ENCODE data around the gene BCAS3. TPM values are rescaled to one million over a fixed set of nuclear protein-coding genes. Genes with fewer than 3 reads are reported as not detected.

The BCAS3 gene
- total and polyA plus RNA-seq, 10 donors: 3.7 to 56.0 (median 42.3) TPM

DNA sequence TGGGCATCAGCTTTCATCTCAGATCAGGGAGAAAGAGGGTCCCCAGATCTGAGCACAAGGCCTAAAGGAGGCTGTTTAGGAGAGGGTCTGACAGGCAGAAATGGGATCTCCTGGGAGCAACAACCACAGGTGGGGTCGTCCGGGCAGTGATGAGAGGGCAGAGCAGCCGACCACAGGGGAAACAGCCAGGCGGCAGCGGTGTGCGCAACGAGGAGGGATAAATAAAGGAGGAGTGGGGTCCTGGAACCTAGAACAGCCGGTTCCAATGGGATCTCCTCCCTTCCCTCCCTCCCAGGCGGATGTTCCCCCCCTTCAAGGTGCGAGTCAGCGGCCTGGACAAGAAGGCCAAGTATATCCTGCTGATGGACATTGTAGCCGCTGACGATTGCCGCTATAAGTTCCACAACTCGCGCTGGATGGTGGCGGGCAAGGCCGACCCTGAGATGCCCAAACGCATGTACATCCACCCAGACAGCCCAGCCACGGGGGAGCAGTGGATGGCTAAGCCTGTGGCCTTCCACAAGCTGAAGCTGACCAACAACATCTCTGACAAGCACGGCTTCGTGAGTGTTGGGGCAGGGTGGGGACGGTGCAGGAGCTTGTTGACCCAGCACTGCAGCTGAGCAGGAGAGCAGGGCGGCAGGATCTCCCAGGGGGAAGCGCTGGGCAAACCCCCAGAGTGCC is 723.9 kb downstream of the BCAS3 start:
- no peak for DNase-seq
- TF ChIP-seq POLR2A (IDR thresholded peaks at IDR 0.05) (no peak), POLR2AphosphoS5 (IDR thresholded peaks at IDR 0.05) (peak in 2 of 3 donors; percentile 31 to 43)
- 10 to 15% (median 12%) methylated on average over 17 to 25 of the region's 25 CpGs for WGBS, 5 donors
- H3K27ac ChIP-seq: peak overlapping the region in 6 of 8 donors; percentile 44 to 84 (median 71)
- peaks cover 0 to 20% (median 0%) of the 10 kb centered on the region in 6 donors for H3K36me3 ChIP-seq
- H3K9me3 ChIP-seq: no peaks in the 10 kb centered on the region
- H3K4me1 ChIP-seq: peaks cover 48 to 94% (median 83%) of the 10 kb centered on the region in 6 donors
- intact Hi-C loops (cut with DNase I; ENCODE audit: low total_unique reads): no loop called here
- peak overlapping the region; percentile 3 to 69 (median 45) for H3K4me3 ChIP-seq
- peaks cover 41 to 100% (median 95%) of the 10 kb centered on the region in 7 donors for H3K27me3 ChIP-seq (replicated peaks in 1 of 7)

DNA sequence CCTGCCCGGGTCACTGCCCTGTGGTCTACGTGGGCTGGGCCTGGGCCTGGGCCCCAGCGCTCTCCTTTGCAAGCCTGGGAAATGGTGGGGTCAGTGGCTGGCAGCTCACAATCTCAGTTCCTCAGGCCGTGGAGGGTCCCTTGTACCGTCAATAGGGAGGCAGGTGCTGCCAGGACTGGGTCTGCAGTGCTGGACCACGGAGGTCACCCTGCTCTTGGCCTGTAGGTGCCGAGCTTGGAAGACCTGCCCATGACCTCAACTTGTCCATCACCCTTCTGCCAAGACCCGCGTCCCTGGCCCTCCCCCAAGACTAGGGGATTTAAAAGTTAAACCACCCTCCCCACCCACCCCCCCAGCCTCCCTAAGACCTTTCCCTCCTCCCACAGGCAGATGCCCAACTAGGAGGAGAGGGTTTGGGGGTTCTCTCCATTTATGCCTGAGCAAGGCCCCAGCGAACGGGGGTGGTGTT is 724.5 kb downstream of the BCAS3 start:
- H3K4me1 ChIP-seq: peaks cover 43 to 92% (median 78%) of the 10 kb centered on the region in 6 donors
- intact Hi-C loops (cut with DNase I; ENCODE audit: low total_unique reads): no loop called here
- peak overlapping the region in 7 of 8 donors; percentile 3 to 69 (median 46) for H3K4me3 ChIP-seq

DNA sequence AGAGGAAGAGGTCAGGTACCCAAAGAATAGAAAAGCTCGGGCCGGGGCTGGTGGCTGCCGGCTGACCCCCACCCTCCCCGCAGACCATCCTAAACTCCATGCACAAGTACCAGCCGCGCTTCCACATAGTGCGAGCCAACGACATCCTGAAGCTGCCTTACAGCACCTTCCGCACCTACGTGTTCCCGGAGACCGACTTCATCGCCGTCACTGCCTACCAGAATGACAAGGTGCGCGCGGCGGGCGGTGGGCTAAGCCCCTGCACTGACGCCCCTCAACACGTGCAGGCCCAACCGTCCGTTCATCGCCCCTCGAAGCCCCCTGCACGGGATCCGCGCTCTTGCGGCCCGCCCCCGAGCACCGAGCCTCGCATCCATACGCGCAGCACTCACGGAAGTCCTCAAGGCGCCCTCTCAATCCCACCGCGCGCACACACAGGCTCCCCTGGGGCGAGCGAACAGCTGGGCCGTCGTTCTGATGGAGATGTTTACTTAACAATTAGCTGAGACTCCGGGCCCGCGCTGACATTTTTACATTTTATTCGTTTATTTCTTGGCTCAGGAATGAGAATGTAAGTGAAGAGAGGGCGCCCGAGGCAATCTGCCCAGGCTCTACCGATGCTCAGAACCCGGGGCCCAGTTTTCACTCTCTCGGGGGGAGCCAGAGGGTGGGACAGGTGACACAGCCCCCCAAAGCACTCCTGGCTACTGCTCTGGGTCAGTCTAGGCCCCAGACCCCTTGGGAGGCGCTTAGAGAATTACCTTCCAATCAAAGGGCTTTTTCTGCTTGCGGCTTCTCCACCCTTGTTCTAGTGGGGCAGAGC is 725.5 kb downstream of the BCAS3 start:
- peak; percentile 66 for DNase-seq
- WGBS, 5 donors: 7 to 16% (median 10%) methylated on average over 47 to 55 of the region's 55 CpGs
- Histone ChIP-seq H3K4me1 (peaks cover 36 to 92% (median 74%) of the 10 kb centered on the region in 6 donors), H3K4me3 (peak overlapping the region in 7 of 8 donors; percentile 5 to 69 (median 46)), H3K9me3 (no peaks in the 10 kb centered on the region), H3K36me3 (peaks cover 0 to 31% (median 0%) of the 10 kb centered on the region in 6 donors), H3K27me3 (replicated peaks in 1 of 7) (peaks cover 31 to 100% (median 94%) of the 10 kb centered on the region in 7 donors), H3K27ac (peak overlapping the region in 5 of 8 donors; percentile 7 to 84 (median 47))
- intact Hi-C loops (cut with DNase I; ENCODE audit: low total_unique reads): no loop called here
- TF ChIP-seq, protein P1, sequence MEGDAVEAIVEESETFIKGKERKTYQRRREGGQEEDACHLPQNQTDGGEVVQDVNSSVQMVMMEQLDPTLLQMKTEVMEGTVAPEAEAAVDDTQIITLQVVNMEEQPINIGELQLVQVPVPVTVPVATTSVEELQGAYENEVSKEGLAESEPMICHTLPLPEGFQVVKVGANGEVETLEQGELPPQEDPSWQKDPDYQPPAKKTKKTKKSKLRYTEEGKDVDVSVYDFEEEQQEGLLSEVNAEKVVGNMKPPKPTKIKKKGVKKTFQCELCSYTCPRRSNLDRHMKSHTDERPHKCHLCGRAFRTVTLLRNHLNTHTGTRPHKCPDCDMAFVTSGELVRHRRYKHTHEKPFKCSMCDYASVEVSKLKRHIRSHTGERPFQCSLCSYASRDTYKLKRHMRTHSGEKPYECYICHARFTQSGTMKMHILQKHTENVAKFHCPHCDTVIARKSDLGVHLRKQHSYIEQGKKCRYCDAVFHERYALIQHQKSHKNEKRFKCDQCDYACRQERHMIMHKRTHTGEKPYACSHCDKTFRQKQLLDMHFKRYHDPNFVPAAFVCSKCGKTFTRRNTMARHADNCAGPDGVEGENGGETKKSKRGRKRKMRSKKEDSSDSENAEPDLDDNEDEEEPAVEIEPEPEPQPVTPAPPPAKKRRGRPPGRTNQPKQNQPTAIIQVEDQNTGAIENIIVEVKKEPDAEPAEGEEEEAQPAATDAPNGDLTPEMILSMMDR (IDR thresholded peaks at IDR 0.05 in 8 of 11, conservative IDR thresholded peaks at IDR 0.05 in 3 of 11): no peak
- TF ChIP-seq POLR2AphosphoS5 (IDR thresholded peaks at IDR 0.05) (peak in 2 of 3 donors; percentile 46 to 63), POLR2A (IDR thresholded peaks at IDR 0.05) (no peak)

More for the DNA sequence above, 724.5 kb downstream of the BCAS3 start:
- DNase-seq: no peak
- H3K27me3 ChIP-seq (replicated peaks in 1 of 7): peaks cover 36 to 100% (median 93%) of the 10 kb centered on the region in 7 donors
- peak overlapping the region in 6 of 8 donors; percentile 44 to 84 (median 71) for H3K27ac ChIP-seq
- TF ChIP-seq POLR2AphosphoS5 (IDR thresholded peaks at IDR 0.05) (no peak), POLR2A (IDR thresholded peaks at IDR 0.05) (no peak)
- TF ChIP-seq, protein P1 (IDR thresholded peaks at IDR 0.05 in 8 of 11, conservative IDR thresholded peaks at IDR 0.05 in 3 of 11): no peak
- no peaks in the 10 kb centered on the region for H3K9me3 ChIP-seq
- H3K36me3 ChIP-seq: peaks cover 0 to 24% (median 0%) of the 10 kb centered on the region in 6 donors
- 9 to 26% (median 18%) methylated on average over 6 to 11 of the region's 11 CpGs for WGBS, 5 donors

DNA sequence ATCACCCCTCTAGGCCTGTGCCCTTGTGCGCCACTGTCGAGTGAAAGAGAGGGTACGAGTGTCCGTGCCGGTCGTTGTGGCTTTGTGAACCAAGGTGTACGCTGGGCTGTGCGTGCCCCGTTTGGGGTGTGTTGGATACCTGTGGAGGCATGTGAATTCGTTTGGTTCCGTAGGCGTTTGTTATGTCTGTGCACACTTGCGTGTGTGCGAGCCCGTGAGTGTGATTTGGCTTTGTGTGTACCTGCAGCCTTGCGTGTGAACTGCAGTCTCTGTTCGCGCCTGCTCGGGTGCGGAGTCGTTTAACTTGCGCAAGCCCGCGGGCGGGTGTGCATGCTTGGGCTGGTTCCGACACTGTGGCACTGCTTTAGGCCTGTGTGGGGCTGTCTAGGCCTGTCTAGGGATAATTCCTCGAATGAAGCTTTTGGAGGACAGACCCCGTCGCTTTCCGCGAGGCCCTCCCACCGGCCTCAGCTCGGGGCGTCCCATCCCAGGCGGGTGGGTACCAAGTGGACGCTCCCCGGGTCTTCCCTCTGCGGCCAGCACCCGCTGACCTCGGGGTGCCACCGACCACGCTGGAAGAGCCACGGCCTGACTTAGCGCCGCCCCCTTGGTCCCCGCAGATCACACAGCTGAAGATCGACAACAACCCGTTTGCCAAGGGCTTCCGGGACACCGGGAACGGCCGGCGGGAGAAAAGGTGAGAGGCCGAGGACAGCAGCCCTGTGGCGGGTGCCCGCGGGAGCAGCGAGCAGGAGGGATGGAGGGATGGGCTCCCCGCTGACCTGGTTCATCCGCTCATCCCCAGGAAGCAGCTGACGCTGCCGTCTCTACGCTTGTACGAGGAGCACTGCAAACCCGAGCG is 726.4 kb downstream of the BCAS3 start:
- DNase-seq: peak; percentile 68
- 12 to 24% (median 14%) methylated on average over 22 to 66 of the region's 66 CpGs for WGBS, 5 donors
- Histone ChIP-seq H3K27me3 (replicated peaks in 1 of 7) (peaks cover 27 to 100% (median 96%) of the 10 kb centered on the region in 7 donors), H3K27ac (peak overlapping the region in 5 of 8 donors; percentile 8 to 84 (median 47)), H3K4me1 (peaks cover 41 to 92% (median 76%) of the 10 kb centered on the region in 6 donors), H3K9me3 (no peaks in the 10 kb centered on the region), H3K36me3 (peaks cover 0 to 38% (median 0%) of the 10 kb centered on the region in 6 donors), H3K4me3 (peak overlapping the region; percentile 9 to 69 (median 38))
- TF ChIP-seq POLR2AphosphoS5 (IDR thresholded peaks at IDR 0.05) (peak in 2 of 3 donors; percentile 21 to 46), POLR2A (IDR thresholded peaks at IDR 0.05) (no peak)
- intact Hi-C loops (cut with DNase I; ENCODE audit: low total_unique reads): no loop called here

Data from spleen (tissue), 11 donors.